GM18870 (cell line): Measurements from ENCODE around the gene HACE1.
A peak's percentile ranks its signal among the peaks of the same experiment; 100 is the strongest.
"Not testable (repeated sequence)": the region's sequence is repeated elsewhere in the genome, so short reads cannot be mapped to it uniquely, and the experiment has no call there.

Experiments
- ATAC-seq: cut with Tn5 transposase; IDR thresholded peaks from one replicate; pipeline ENCODE4 v1.9.1; 2021; ENCODE audit warnings: moderate library complexity; ENCODE audit not compliant: unreplicated experiment

The HACE1 gene, protein sequence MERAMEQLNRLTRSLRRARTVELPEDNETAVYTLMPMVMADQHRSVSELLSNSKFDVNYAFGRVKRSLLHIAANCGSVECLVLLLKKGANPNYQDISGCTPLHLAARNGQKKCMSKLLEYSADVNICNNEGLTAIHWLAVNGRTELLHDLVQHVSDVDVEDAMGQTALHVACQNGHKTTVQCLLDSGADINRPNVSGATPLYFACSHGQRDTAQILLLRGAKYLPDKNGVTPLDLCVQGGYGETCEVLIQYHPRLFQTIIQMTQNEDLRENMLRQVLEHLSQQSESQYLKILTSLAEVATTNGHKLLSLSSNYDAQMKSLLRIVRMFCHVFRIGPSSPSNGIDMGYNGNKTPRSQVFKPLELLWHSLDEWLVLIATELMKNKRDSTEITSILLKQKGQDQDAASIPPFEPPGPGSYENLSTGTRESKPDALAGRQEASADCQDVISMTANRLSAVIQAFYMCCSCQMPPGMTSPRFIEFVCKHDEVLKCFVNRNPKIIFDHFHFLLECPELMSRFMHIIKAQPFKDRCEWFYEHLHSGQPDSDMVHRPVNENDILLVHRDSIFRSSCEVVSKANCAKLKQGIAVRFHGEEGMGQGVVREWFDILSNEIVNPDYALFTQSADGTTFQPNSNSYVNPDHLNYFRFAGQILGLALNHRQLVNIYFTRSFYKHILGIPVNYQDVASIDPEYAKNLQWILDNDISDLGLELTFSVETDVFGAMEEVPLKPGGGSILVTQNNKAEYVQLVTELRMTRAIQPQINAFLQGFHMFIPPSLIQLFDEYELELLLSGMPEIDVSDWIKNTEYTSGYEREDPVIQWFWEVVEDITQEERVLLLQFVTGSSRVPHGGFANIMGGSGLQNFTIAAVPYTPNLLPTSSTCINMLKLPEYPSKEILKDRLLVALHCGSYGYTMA

DNA sequence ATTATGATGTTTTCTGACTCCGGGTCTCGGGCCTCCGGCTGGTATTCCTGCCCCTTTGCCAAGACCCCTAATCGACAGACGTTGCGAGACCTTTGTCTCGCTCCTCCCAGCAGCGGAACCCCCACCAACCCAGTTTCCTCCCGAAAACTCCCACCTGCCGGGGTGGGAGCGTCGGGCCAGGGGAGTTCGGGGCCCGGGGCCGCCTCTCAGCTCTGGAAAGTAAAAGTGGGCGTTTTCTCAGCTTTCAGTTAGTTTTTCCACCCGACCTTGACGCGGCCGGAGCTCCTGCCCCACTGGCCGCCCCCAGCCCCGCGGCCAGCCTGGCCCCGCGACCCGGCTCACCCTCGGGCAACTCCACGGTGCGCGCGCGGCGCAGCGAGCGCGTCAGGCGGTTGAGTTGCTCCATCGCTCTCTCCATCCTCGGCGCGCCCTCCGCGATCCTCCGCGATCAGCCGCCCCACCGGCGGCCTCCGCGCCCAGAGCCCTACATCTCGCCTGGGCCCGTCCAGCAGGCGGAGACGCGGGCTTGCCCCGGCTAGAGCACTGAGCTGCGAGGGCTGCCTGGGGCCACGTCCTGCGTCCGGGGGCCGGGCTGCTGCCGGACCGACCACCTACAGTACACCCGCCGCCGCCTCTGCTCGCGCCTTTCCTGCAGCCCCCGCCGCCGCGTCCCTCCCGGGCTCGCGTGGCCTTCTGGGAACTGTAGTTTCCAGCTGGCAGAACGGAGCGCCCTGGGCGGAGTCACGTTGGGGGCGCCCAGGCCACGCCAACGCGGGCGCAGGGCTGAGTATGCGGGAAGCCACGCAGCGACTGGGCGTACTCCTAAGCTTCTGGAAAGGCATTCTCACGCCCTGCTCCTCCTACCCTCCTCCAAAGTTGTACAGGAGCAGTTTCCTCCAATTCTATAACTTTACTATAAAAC, at the start of gene HACE1:
TSS of gene HACE1 (minus strand) at position 695 of the 922 bp plus-strand sequence. CDS start at position 418, 277 bp downstream.
- ATAC-seq, result peak; percentile 93

DNA sequence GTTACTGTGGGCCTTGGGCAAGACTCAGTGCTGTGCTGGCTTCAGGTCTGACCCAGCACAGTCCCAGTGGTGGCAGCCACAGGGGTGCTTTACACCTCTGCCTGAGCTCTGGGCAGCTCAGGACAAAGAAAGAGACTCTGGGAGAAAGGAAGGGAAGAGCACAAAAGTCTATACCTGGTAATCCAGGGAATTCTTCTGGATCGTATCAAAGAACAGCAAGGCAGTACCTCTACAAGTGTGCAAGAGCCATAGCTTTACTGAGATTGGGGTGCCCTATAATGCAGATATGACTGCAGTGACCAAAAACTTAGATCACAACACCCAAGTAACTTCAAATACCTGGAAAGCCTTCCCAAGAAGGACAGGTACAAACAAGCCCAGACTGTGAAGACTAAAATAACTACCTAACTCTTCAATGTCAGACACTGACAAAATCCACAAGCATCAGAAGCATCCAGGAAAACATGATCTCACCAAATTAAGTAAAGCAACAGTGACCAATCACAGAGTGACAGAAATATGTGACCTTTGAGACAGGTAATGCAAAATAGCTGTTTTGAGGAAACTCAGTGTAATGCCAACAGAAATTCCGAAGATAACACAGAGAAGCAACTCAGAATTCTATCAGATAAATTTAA, 49.3 kb upstream of the HACE1 start:
- no peak for ATAC-seq

DNA sequence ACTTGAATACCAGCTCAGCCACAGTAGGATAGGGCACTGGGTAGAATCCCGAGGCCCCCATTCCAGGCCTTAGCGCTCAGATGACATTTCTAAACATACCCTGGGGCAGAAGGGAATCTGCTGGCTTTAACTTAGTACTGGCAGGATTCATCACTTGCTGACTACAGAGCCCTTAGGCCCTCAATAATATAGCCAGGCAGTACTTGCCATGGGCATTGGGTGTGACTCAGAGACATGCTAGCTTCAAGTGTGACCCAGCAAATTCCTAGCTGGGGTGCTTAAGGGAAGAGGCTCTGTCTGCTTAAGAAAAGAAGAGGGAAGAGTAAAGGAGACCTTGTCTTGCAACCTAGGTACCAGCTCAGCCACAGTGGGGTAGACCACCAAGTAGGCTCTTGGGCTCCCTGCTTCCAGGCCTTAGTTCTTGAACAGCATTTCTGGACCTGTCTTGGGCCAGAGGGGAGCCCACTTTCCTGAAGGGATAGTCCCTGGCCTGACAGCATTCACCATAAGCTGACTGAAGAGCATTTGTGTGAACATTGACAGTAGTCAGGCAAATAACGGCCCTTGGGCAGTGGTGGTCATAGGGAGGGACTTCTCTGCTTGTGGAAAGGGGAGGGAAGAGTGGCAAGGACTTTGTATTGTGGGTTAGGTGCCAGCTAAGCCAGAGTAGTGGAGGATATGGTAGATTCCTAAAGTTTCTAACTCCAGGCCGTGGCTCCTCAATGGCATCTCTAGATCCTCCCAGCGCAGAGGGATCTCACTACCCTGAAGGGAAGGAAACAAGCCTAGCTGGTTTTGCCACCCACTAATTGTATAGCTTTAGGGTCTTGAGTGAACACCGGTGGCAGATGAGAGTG, 48.5 kb upstream of the HACE1 start:
- no peak for ATAC-seq

DNA sequence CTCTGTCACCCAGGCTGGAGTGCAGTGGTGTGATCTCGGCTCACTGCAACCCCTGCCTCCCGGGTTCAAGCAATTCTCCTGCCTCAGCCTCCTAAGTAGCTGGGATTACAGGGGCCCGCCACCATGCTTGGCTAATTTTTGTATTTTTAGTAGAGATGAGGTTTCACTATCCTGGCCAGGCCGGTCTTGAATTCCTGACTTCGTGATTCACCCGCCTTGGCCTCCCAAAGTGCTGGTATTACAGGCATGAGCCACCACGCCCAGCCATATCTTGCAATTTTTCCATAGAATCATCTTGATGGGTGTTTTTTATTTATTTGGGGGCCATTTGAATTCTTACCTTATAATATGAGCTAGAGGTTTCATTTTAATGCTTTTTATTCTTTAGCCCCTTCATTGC, 39.2 kb upstream of the HACE1 start:
- ATAC-seq, result not testable (repeated sequence)

DNA sequence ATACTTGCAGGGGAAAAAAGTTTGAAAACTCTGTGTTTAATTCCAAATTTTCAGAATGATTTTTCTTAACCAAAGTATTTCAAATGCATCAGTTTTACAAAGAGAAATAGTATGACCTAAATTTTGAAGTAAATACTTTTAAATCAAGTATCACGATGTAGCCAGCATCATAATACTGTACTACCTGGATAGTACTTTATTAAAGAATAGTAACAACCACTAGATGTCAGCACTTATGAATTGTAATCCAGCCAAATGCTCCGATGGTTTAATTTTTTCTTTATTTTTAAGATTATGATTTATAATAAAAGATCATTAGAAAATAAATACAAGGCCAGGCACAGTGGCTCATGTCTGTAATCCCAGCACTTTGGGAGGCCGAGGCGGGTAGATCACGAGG, 37.2 kb upstream of the HACE1 start:
- no peak for ATAC-seq

DNA sequence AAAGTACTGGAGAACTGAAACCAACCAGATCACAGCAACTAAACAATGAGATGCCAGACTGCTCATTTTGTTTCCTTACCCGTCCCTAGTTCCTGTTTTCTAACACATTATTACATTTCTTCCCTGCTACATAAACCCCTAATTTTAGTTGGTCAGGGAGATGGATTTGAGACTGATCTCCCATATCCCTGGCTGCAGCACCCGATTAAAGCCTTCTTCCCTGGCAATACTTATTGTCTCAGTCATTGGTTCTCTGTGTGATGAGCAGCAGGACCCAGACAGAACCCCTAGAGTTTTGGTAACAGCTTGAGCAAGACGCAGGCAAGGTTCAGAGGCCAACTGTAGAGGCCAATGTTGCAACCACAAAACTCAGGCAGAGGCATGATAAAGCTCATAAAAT, 28.3 kb upstream of the HACE1 start:
- no peak for ATAC-seq

DNA sequence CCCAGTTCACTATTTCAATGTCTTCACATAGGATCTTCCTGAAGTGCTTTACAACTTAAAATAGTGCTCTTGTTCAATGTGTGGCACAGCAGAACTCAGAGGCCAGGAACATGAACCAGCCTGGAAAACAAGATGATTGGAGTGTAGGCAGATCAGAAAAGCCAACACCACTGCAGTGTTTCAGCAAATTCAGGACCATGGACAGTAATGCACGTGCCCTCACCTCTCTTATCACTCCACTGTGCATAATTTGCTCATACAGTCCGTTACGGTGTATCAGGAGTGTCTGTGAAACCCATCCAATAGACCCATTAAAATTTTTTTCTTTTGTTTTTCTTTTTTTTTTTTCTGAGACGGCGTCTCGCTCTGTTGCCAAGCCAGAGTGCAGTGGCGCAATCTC, 27.6 kb upstream of the HACE1 start:
- no peak for ATAC-seq

DNA sequence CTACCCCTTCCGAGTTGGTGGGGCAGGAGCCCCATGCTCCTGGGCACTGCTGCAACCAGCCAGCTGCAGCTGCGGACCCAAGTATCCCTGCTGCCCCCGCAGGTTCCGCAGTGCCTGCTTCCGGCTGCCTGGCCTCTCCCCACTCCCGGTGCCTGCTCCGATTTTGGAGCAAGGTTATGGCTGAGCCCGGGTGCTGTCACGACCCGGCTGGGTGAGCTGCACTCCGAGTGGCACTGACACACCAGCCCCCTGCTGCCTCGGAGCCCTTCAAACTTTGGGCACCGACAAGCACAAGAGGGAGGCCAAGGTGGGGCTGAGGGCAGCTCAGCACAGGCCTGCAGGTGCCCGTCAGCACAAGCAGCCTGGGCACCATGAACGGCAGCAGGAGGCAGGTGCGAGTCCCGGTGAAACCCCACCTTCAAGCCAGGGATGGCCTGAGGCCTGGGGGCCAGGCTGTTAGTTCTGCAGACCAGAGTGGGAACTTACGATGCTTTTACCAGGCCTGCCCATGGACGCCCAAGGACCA, 25.9 kb upstream of the HACE1 start:
- ATAC-seq, result no peak

DNA sequence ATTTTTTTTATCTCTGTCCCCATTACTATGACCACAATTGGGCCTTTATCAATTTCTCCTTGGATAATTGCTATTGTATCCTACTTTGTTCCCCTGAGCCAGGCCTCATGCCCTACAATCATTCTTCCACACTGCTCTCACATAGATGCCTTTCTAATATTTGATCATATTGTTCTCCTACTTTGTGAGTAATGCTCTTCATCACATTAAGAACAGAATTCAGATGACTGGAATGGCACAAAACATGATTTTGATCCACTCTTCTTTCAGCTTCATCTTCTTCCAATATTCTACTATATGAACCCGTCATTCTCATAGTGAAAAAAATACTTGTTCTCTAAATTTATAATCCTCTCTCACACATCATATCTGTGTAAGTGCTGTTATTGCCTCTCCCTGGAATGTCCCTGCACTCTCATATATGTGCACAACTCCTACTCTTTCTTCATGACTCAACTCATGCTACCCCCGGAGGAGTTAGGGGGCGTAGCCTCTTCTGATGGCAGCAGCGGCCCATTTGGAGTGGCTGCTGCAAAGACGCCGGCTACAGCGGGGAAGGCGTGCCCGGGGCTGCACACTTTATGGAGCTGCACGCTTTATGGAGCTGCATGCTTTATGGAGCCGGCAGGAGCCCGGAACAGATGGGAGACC, 25.3 kb upstream of the HACE1 start:
- no peak for ATAC-seq

DNA sequence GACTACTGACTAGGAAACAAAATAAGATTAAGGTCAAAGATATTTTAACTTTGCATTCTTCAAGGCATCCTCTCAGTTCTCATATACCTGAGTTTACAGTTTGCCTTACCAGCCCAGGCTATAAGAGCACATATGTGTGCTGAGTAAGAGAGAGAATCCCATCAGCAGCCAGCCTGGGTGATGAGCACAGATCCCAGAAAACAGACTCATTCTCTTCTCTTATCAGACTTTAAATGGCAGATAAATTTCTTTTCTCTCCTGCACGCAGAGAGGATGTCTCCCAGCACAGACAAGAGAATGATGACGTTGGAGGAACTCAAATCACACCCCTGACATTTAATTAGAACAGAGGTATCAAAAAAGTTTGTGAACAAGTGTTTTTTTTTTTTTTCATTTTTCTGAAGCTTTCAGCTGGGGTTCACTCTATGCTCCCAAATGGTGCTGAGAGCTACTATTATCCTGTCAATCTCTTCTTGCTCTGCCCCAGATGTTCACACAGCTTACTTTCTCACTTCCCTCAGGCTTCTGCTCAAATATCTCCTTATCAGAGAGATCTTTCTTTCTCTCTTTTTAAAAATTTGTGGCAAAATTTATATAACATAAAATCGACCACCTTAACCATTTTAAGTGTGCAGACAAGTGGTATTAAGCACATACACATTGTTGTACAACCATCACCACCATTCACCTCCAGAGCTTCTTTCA, 22.4 kb upstream of the HACE1 start:
- ATAC-seq, result no peak

DNA sequence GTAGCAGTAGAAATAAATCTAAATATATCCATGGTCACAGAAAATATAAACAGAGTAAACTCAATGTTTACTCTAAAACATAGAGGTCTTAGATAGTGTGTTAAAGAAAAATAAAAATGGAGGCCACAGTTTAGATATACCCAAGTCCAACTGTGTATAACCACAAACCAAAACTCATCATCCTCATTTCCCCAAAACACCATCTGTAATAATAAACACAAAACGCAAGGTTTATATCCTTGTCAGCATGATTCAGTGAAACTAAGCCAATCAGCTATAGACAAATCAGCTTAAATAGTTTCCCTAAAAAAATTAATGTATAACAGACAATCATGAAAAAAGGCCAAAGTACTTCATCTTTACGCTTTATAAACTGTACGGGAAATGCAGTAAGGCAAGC, 2.7 kb upstream of the HACE1 start:
- ATAC-seq, result no peak

DNA sequence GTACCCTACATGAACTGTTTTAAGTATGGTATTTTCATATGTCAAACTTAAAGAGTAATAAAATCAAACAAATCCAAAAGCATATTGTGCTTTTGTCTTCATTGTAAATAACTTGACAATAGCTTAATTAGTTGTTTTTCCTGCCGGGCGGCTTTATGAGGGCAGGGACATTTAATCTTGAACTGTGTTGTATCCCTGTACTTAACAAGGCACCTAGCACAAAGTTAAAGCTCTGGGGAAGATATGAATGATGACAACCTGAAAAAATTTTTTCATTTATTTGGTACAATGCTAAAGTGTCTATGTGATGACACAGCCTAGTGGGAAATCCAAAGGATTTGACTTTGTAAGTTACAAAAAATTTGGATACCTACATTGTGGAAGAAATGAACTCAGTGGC, 502 bp upstream of the HACE1 start:
- no peak for ATAC-seq

DNA sequence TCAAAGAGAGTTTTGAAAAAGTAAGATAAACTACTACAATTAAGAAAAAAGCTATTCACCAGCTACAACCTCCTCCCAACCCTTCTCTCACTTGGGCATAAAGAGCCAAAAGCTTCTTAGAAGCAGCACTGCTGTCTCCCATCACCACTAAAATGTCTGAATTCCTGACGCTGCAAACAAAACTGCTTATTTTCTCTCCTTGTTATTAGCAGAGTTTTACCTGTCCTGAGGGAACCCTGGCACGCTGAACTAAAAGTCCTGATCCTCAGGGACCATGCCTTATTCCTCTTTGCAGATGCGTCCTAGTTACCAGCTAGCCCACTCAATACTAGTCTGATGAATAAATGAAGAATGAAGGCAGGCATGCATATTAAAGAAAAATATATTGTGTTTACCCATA, 1.1 kb downstream of the HACE1 start:
- ATAC-seq, result no peak

DNA sequence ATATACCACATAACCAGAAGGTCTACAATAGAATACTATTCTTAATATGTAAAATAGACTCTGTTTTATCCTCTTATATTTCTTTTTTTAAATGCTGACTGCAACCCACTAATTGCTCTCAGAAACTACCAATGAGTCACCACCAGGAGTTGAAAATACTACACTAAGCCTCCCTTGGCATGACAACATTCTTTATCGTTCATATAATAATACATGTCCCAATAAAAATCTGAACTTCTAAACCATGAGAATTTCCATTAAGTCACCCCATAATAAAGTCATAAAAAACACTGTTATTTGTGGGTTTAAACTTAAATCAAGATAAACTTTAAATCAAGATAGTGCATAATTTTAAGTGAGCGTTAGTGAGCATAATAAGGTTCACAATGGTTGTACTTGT, 4.2 kb downstream of the HACE1 start:
- ATAC-seq, result no peak

DNA sequence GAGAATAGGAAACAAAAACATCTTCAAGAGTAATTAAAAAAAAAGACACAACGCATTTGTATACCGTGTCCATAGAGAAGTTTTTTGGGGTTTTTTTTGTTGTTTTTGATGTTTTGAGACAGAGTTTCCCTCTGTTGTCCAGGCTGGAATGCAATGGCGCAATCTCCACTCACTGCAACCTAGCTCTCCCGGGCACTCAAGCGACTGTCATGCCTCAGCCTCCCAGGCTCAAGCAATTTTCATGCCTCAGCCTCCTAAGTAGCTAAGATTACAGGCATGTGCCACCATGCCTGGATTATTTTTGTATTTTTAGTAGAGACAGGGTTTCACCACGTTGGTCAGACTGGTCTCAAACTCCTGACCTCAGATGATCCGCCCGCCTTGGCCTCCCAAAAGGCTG, 12.0 kb downstream of the HACE1 start:
- not testable (repeated sequence) for ATAC-seq

DNA sequence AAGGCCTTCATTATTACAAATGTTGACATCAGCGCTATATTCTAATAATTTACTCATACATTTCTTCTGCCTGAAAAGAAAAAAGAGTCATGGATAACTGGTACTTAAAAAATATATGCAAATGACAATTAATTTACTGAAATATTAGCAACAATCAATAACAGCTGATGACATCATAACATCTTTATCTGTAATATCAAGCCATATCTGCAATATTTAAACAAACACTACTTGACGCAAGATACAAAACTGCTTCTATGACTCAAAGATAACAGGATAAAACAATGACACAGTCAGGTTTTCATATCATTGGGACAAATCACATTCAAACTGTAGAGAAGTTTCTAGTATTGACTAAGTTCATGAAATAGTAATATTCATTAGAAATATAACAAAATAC, 16.5 kb downstream of the HACE1 start:
- no peak for ATAC-seq

DNA sequence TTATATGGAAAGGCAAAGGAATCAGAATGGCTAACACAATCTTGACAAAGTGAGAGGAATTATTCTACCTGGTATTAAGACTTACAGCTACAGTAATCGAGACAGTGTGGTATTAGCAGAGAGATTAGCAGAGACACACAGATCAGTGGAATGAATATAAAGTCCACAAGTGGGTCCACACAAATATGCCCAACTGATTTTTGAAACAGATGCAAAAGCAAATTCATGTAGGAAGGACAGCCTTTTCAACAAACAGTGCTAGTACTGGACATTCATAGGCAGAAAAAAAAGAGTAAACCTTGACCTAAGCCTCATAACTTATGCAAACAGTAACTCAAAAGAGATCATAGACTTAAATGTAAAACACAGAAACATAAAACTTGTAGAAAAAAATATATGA, 22.6 kb downstream of the HACE1 start:
- ATAC-seq, result no peak

DNA sequence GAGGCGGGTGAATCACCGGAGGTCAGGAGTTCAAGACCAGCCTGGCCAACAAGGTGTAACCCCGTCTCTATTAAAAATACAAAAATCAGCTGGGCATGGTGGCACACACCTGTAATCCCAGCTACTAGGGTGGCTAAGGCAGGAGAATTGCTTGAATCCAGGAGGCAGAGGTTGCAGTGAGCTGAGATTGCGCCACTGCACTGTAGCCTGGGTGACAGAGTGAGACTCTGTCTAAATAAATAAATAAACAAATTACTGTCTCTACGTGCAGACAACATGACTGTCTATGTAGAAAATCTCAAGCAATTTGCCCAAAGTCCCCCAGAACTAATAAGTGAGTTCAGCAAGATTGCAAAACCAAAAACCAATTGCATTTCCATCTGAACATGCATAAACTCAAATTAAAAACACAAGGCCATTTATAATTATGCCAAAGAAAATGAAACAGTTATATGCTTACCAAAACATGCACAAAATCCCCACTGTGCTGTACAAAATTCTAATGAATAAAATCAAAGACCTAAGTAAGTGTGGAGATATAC, 23.2 kb downstream of the HACE1 start:
- ATAC-seq, result not testable (repeated sequence)
